ENCODE results near the gene ATRX. TPM values are rescaled to one million over a fixed set of nuclear protein-coding genes. Genes with fewer than 3 reads are reported as not detected.

The ATRX gene
- total RNA-seq, 1 experiment from 2014 or later, result 17.1 TPM

GRCh38 chrX:77455437-77455836, 330.6 kb downstream of the ATRX start:
- Histone ChIP-seq H3K9me3 (no peaks in the 10 kb centered on the region), H3K36me3 (no peaks in the 10 kb centered on the region), H3K27me3 (no peaks in the 10 kb centered on the region), H3K4me3 (no peak overlapping the region)
- no peak for DNase-seq

Other genes with a start within 250 kb of the ATRX start
- 72.7 and 103 TPM in 2 replicates for gene MAGT1, start 109.2 kb upstream of the ATRX start, total RNA-seq (2014; rRNA removed; shearing (Covaris generic); ENCODE audit: low replicate concordance)
- 355 and 444 TPM in 2 replicates for gene COX7B, start 113.3 kb upstream of the ATRX start, total RNA-seq (2014; rRNA removed; shearing (Covaris generic); ENCODE audit: low replicate concordance)
- 4.2 and 6.4 TPM in 2 replicates for gene ATP7A, start 124.5 kb upstream of the ATRX start, total RNA-seq (2014; rRNA removed; shearing (Covaris generic); ENCODE audit: low replicate concordance)
- gene PGAM4, start 183.4 kb upstream of the ATRX start, total RNA-seq (2014; rRNA removed; shearing (Covaris generic); ENCODE audit: low replicate concordance), result not detected in 2 replicates